IPS-NIHi7 (cell line): ENCODE results near the gene PTPRR.
"Not testable (repeated sequence)": the region's sequence is repeated elsewhere in the genome, so short reads cannot be mapped to it uniquely, and the experiment has no call there.

Experiments used
- DNase-seq: peaks from one replicate; pipeline ENCODE4 v3.0.0; 2012; ENCODE audit warnings: mixed read lengths; ENCODE audit errors: extremely low spot score

PTPRR gene

GRCh38 chr12:70747445-70748260 lies 172.9 kb downstream of the PTPRR start:
- no peak for DNase-seq

- no peak for DNase-seq
Observed at GRCh38 chr12:70745048-70745447, 175.5 kb downstream of the PTPRR start.

- no peak for DNase-seq
Observed at GRCh38 chr12:70744178-70744577, 176.4 kb downstream of the PTPRR start.

- no peak for DNase-seq
Observed at GRCh38 chr12:70741256-70741655, 179.3 kb downstream of the PTPRR start.

- DNase-seq = no peak
Observed at GRCh38 chr12:70739756-70740155, 180.8 kb downstream of the PTPRR start.

- DNase-seq = no peak
Observed at GRCh38 chr12:70736351-70737133, 184.0 kb downstream of the PTPRR start.

- DNase-seq = not testable (repeated sequence)
Observed at GRCh38 chr12:70735197-70735596, 185.3 kb downstream of the PTPRR start.

- peak; percentile 76 for DNase-seq
Observed at GRCh38 chr12:70733385-70733784, 187.2 kb downstream of the PTPRR start.

- DNase-seq = no peak
Observed at GRCh38 chr12:70732287-70732686, 188.3 kb downstream of the PTPRR start.

- DNase-seq = no peak
Observed at GRCh38 chr12:70730675-70731180, 189.8 kb downstream of the PTPRR start.

- DNase-seq = peak; percentile 50
Observed at GRCh38 chr12:70724444-70724843, 196.1 kb downstream of the PTPRR start.

GRCh38 chr12:70722584-70723343 lies 197.8 kb downstream of the PTPRR start:
- DNase-seq = no peak

GRCh38 chr12:70721656-70722357 lies 198.7 kb downstream of the PTPRR start:
- DNase-seq = peak; percentile 37

GRCh38 chr12:70721216-70721615 lies 199.3 kb downstream of the PTPRR start:
- no peak for DNase-seq

- peak; percentile 69 for DNase-seq
Observed at GRCh38 chr12:70719672-70720420, 200.7 kb downstream of the PTPRR start.

- DNase-seq = no peak
Observed at GRCh38 chr12:70719071-70719470, 201.5 kb downstream of the PTPRR start.

- no peak for DNase-seq
Observed at GRCh38 chr12:70711831-70712230, 208.7 kb downstream of the PTPRR start.

GRCh38 chr12:70709022-70709421 lies 211.5 kb downstream of the PTPRR start:
- no peak for DNase-seq

GRCh38 chr12:70706611-70707010 lies 213.9 kb downstream of the PTPRR start:
- DNase-seq = no peak

GRCh38 chr12:70698345-70698744 lies 222.2 kb downstream of the PTPRR start:
- no peak for DNase-seq
